Measurements from ENCODE around the gene CPLX1. TPM values are rescaled to one million over a fixed set of nuclear protein-coding genes. Genes with fewer than 3 reads are reported as not detected.

The CPLX1 gene
- polyA plus RNA-seq, 1 donor (not counting 4 experiments of a cell fraction or from before 2014, with no cell fraction given): 0.04 TPM

GRCh38 chr4:855880-856224 is 29.9 kb upstream of the CPLX1 start:
- no peak for DNase-seq (ENCODE audit: low read depth, low spot score)
- no peak overlapping the region for H3K4me3 ChIP-seq (ENCODE audit: control insufficient read depth in 2 of 3, extremely low read depth in 1 of 3, insufficient read depth in 2 of 3, low read depth in 1 of 3, low read length in 3 of 3)

GRCh38 chr4:854356-854755 is 28.4 kb upstream of the CPLX1 start:
- no peak overlapping the region for H3K4me3 ChIP-seq (ENCODE audit: control insufficient read depth in 2 of 3, extremely low read depth in 1 of 3, insufficient read depth in 2 of 3, low read depth in 1 of 3, low read length in 3 of 3)
- no peaks in the 10 kb centered on the region for H3K79me2 ChIP-seq (ENCODE audit: control insufficient read depth, insufficient read depth, low read length)

More at GRCh38 chr4:855880-856224, 29.9 kb upstream of the CPLX1 start:
- Histone ChIP-seq H3K4me1 (ENCODE audit: control insufficient read depth, extremely low read depth, insufficient read depth, low read length) (no peaks in the 10 kb centered on the region), H2AFZ (ENCODE audit: control insufficient read depth, low read length) (no peak overlapping the region), H3K4me2 (ENCODE audit: control insufficient read depth, extremely low read depth, insufficient read depth, low read depth, low read length) (no peak overlapping the region), H4K20me1 (ENCODE audit: control insufficient read depth, extremely low read depth, insufficient read depth, low read length) (no peaks in the 10 kb centered on the region), H3K9me3 (ENCODE audit: control insufficient read depth, low read depth, low read length) (no peaks in the 10 kb centered on the region), H3K36me3 (ENCODE audit: control insufficient read depth in 2 of 2, extremely low read depth in 1 of 2, insufficient read depth in 2 of 2, low read length in 2 of 2) (peaks cover 19 to 24% of the 10 kb centered on the region in 2 experiments), H3K27ac (ENCODE audit: control insufficient read depth, insufficient read depth, low read length) (no peak overlapping the region), H3K9me1 (ENCODE audit: control insufficient read depth, extremely low read depth, insufficient read depth, low read length) (no peaks in the 10 kb centered on the region), H3K9ac (ENCODE audit: control insufficient read depth, extremely low read depth, insufficient read depth, low read length) (no peak overlapping the region), H3K27me3 (ENCODE audit: control insufficient read depth, extremely low read depth, insufficient read depth, low read length) (no peaks in the 10 kb centered on the region), H3K79me2 (ENCODE audit: control insufficient read depth, insufficient read depth, low read length) (no peaks in the 10 kb centered on the region)
- TF ChIP-seq CTCF (optimal IDR thresholded peaks at IDR 0.05 in 1 of 3, IDR thresholded peaks at IDR 0.05 in 1 of 3, conservative IDR thresholded peaks at IDR 0.05 in 1 of 3; ENCODE audit: extremely low read depth in 1 of 3, insufficient read depth in 2 of 3, low read length in 3 of 3) (no peak), EZH2 (IDR thresholded peaks at IDR 0.05; ENCODE audit: low read length) (no peak)
- dilution Hi-C loops (cut with MboI; ENCODE audit: extremely low pct_ligation_motif_present, low sequenced_read_pairs): no loop called here
- no peak for FAIRE-seq

More at GRCh38 chr4:854356-854755, 28.4 kb upstream of the CPLX1 start:
- Histone ChIP-seq H4K20me1 (ENCODE audit: control insufficient read depth, extremely low read depth, insufficient read depth, low read length) (no peaks in the 10 kb centered on the region), H3K4me2 (ENCODE audit: control insufficient read depth, extremely low read depth, insufficient read depth, low read depth, low read length) (no peak overlapping the region), H3K36me3 (ENCODE audit: control insufficient read depth in 2 of 2, extremely low read depth in 1 of 2, insufficient read depth in 2 of 2, low read length in 2 of 2) (peaks cover 22% of the 10 kb centered on the region in 2 experiments), H3K9me3 (ENCODE audit: control insufficient read depth, low read depth, low read length) (no peaks in the 10 kb centered on the region), H2AFZ (ENCODE audit: control insufficient read depth, low read length) (no peak overlapping the region), H3K27me3 (ENCODE audit: control insufficient read depth, extremely low read depth, insufficient read depth, low read length) (no peaks in the 10 kb centered on the region), H3K9me1 (ENCODE audit: control insufficient read depth, extremely low read depth, insufficient read depth, low read length) (no peaks in the 10 kb centered on the region), H3K27ac (ENCODE audit: control insufficient read depth, insufficient read depth, low read length) (no peak overlapping the region), H3K9ac (ENCODE audit: control insufficient read depth, extremely low read depth, insufficient read depth, low read length) (no peak overlapping the region), H3K4me1 (ENCODE audit: control insufficient read depth, extremely low read depth, insufficient read depth, low read length) (no peaks in the 10 kb centered on the region)
- dilution Hi-C loops (cut with MboI; ENCODE audit: extremely low pct_ligation_motif_present, low sequenced_read_pairs): no loop called here
- FAIRE-seq (no peak), DNase-seq (ENCODE audit: low read depth, low spot score) (no peak)
- no peak for TF ChIP-seq EZH2 (IDR thresholded peaks at IDR 0.05; ENCODE audit: low read length)
- TF ChIP-seq CTCF (optimal IDR thresholded peaks at IDR 0.05 in 1 of 3, IDR thresholded peaks at IDR 0.05 in 1 of 3, conservative IDR thresholded peaks at IDR 0.05 in 1 of 3; ENCODE audit: extremely low read depth in 1 of 3, insufficient read depth in 2 of 3, low read length in 3 of 3): no peak

Measured in keratinocyte (primary cell).